ENCODE measurements around the gene SYNE1. TPM values are rescaled to one million over a fixed set of nuclear protein-coding genes. Genes with fewer than 3 reads are reported as not detected.

SYNE1 gene
- total RNA-seq, 3 donors from 2014 or later = 16.8 to 78.6 (median 22.3) TPM

GRCh38 chr6:152598901-152599537 is 38.1 kb downstream of the SYNE1 start:
- H3K36me3 ChIP-seq (ENCODE audit: low read depth) = no peaks in the 10 kb centered on the region
- no peaks in the 10 kb centered on the region for H3K4me1 ChIP-seq (ENCODE audit: low read depth)
- intact Hi-C loops (cut with DNase I, micrococcal nuclease) = no loop called here
- no peaks in the 10 kb centered on the region for H3K9me3 ChIP-seq
- TF ChIP-seq CTCF (IDR thresholded peaks at IDR 0.05) = no peak
- DNase-seq (no peak), ATAC-seq (no peak)
- no peak overlapping the region for H3K4me3 ChIP-seq

- intact Hi-C loops (cut with DNase I, micrococcal nuclease) = no loop called here
- Histone ChIP-seq H3K36me3 (ENCODE audit: low read depth) (no peaks in the 10 kb centered on the region), H3K4me1 (ENCODE audit: low read depth) (no peaks in the 10 kb centered on the region), H3K4me3 (no peak overlapping the region), H3K9me3 (no peaks in the 10 kb centered on the region)
- DNase-seq (no peak), ATAC-seq (no peak)
- no peak for TF ChIP-seq CTCF (IDR thresholded peaks at IDR 0.05)
Measured at GRCh38 chr6:152598421-152598820, 38.7 kb downstream of the SYNE1 start.

GRCh38 chr6:152596726-152597125 is 40.4 kb downstream of the SYNE1 start:
- intact Hi-C loops (cut with DNase I, micrococcal nuclease) = no loop called here
- no peaks in the 10 kb centered on the region for H3K9me3 ChIP-seq
- no peak for DNase-seq
- no peak overlapping the region for H3K4me3 ChIP-seq
- TF ChIP-seq CTCF (IDR thresholded peaks at IDR 0.05) = no peak
- no peaks in the 10 kb centered on the region for H3K36me3 ChIP-seq (ENCODE audit: low read depth)
- no peaks in the 10 kb centered on the region for H3K4me1 ChIP-seq (ENCODE audit: low read depth)
- no peak for ATAC-seq

- intact Hi-C loops (cut with DNase I, micrococcal nuclease) = no loop called here
- ATAC-seq (no peak), DNase-seq (no peak)
- Histone ChIP-seq H3K9me3 (no peaks in the 10 kb centered on the region), H3K36me3 (ENCODE audit: low read depth) (no peaks in the 10 kb centered on the region), H3K4me3 (no peak overlapping the region), H3K4me1 (ENCODE audit: low read depth) (no peaks in the 10 kb centered on the region)
- no peak for TF ChIP-seq CTCF (IDR thresholded peaks at IDR 0.05)
Measured at GRCh38 chr6:152595499-152595898, 41.7 kb downstream of the SYNE1 start.

- no peak for TF ChIP-seq CTCF (IDR thresholded peaks at IDR 0.05)
- Histone ChIP-seq H3K4me1 (ENCODE audit: low read depth) (no peaks in the 10 kb centered on the region), H3K4me3 (no peak overlapping the region), H3K9me3 (no peaks in the 10 kb centered on the region), H3K36me3 (ENCODE audit: low read depth) (no peaks in the 10 kb centered on the region)
- DNase-seq (no peak), ATAC-seq (no peak)
- intact Hi-C loops (cut with DNase I, micrococcal nuclease) = no loop called here
Measured at GRCh38 chr6:152594701-152595100, 42.5 kb downstream of the SYNE1 start.

- TF ChIP-seq CTCF (IDR thresholded peaks at IDR 0.05) = no peak
Measured at GRCh38 chr6:152588456-152588855, 48.7 kb downstream of the SYNE1 start.

More at GRCh38 chr6:152588456-152588855, 48.7 kb downstream of the SYNE1 start:
- intact Hi-C loops (cut with DNase I, micrococcal nuclease) = no loop called here
- no peak overlapping the region for H3K4me3 ChIP-seq
- no peaks in the 10 kb centered on the region for H3K4me1 ChIP-seq (ENCODE audit: low read depth)
- ATAC-seq (no peak), DNase-seq (no peak)
- no peaks in the 10 kb centered on the region for H3K36me3 ChIP-seq (ENCODE audit: low read depth)
- H3K9me3 ChIP-seq = no peaks in the 10 kb centered on the region
